SKM-1 (cell line): ENCODE data around the gene DDX1.
"Not testable (repeated sequence)": the region's sequence is repeated elsewhere in the genome, so short reads cannot be mapped to it uniquely, and the experiment has no call there.

Experiments
- DNase-seq: peaks from one replicate; lab custom pipeline; 2025; ENCODE audit not compliant: unreplicated experiment; lab: John Stamatoyannopoulos, UW

Gene DDX1

DNA sequence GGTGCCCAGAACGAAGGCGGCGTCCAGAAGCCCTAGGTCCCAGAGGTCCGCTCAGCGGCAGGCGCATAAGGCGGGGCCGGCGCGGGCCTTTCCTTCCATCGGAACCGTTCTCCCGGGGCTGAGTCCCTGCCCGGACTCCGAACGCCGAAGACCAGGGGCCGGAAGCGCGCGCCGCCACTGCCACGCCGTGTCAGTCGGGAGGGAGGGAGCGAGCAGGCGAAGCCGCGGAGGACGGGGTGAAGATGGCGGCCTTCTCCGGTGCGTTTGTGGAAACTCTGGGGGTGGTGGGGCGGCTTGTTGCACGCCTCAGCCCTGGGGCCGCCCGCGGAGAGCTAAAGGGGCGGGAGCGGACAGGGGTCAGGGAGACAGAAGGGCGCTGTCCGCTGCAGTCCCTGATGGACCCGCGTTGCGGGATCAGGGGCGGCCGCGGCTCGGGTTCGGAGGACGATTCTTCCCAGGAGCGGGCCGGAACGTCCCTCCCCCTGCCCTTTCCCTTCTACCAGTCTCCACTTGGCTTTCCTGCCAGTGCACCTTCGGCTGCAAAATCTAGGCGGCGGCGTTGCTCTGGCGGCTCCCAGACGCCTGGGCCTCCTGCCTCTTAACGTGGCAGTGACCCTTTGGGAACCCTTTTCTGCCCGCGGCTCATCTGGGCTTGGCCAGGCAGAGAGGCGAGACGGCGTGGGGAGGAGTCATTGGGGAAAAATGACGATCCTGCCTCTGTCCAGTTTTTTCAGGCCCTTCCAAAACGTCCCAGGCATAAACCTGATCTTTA is at the start of gene DDX1:
TSS of gene DDX1 (plus strand) at position 177 of the 772 bp plus-strand sequence. CDS start at position 243, 66 bp downstream.
- DNase-seq: peak; percentile 67

DNA sequence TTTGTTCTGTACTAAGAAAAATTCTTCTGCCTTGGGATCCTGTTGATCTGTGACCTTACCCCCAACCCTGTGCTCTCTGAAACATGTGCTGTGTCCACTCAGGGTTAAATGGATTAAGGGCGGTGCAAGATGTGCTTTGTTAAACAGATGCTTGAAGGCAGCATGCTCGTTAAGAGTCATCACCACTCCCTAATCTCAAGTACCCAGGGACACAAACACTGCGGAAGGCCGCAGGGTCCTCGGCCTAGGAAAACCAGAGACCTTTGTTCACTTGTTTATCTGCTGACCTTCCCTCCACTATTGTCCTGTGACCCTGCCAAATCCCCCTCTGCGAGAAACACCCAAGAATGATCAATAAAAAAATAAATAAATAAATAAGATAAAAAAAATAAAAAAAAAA is 49.4 kb upstream of the DDX1 start:
- not testable (repeated sequence) for DNase-seq

DNA sequence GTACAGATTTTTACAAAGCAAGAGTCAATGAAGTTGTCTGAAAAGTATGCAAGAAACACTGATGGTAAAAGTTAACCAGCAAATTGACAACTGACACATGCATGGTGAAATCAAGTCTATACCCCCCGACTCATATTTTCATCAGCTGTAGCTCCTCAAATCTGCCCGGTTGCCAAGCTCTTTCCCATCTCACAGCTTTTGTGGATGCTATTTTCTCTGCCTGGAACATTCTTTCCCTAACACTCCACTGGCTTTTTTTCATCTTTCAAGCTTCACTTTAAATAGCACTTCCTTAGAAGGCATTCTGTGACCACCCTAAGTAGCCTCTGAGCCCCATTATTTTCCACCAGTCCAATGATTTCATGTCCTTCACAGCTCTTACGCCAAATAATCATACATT is 48.6 kb upstream of the DDX1 start:
- no peak for DNase-seq

DNA sequence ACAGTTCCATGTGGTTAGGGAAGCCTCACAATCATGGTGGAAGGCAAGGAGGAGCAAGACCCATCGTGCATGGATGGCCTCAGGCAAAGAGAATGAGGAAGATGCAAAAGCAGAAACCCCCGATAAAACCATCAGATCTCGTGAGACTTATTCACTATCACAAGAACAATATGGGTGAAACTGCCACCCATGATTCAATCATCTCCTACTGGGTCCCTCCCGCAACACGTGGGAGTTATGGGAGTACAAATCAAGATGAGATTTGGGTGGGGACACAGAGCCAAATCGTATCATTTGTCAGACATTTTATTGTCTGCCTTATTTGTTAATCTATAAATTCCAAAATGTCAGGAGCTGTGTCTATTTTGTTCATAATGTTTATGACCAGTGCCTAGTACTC is 48.1 kb upstream of the DDX1 start:
- no peak for DNase-seq

DNA sequence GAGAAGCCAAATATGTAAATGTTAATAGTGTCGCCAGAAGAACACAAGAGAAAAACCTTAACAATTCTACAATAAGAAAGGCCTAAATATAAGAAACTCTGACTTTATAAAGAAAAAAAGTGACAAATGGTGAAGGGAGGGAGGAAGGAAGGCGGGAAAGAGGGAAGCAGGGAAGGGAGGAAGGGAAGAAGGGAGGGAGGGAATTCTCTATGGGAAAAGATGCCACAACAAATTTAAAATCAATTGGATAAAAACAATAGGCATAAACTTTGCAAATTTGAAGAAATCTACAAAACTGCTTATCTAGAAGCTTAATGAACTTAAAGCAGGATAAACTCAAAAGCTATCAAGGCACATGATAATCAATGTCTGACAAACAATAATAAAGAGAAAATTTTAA is 47.4 kb upstream of the DDX1 start:
- DNase-seq: no peak

DNA sequence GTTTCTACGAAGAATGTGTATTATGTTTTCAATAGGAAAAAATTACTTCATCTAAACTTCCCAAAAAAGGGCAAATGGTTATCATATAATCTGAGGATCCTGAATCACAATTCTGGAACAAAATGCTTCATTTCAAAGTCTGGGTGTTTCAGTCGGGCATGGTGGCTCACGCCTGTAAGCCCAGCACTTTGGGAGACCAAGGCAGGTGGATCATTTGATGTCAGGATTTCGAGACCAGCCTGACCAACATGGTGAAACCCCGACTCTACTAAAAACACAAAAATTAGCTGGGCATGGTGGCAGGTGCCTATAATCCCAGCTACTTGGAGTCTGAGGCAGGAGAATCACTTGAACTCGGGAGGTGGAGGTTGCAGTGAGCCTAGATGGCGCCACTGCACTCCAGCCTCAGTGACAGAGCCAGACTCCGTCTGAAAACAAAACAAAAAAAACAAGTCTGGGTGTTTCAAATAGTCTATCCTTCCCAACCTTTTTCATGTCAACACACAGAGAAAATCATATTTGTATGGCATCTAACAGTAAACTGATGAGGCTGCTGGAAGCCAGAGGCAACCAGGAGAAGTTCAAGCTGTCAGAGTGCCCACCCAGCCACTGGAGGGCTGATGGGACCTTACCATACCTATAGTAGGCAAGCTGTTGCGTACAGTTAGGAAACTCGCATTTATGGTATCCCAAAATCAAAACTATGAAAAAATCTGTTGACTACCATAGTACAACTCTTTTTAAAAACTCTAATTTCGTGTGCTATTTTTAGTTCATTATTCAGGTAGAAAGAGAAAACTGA is 45.2 kb upstream of the DDX1 start:
- DNase-seq: no peak

DNA sequence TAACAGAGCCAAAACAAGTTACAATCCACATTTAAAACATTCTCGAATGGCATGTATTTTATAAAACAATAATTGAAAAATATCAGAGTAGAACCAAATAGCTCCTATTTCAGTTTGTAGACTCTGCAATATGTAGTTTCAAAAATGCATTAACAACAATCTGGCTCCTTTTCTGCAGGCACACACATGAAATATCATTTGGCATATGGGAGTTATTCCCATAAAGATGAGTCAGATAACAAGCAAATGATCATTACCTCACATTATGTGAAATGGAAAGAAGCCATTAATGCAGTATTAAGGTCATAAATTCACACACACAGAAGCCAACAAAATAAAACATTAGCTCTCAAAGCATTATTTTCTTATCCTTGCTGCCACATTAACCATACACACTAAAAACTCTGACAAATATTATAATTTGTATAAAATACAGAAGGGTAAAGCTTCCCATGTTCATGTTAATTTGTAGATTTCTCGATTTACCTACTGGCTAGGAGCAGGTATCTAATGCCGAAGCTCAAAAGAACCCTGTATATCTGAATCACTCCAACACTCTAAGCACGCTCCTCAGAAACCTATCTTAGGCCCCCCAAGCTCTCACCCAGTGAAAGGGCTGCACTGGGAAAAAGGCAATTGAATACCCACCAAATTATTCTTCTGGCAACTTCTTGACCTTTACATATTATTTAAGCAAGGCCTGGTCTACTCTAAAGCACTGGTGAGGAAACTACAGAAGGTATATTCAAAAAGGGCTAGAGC is 44.4 kb upstream of the DDX1 start:
- no peak for DNase-seq

DNA sequence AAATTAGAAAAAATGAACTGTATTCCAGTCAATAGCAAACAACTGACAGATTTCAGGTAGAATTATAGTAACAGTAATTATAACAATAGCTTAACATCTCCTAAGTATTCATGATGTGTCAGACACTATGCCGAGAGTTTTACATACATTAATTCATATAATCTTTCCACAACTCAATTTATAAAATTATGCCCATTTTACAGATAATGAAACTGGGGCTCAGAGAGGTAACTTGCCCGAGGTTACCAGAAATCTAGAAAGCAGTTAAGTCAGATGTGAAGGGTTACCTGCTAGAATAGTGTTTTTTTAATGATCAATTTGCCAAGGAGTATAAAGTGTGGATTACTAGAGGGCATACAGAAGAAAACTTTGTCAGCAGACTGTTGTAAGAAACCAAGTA is 42.7 kb upstream of the DDX1 start:
- no peak for DNase-seq

DNA sequence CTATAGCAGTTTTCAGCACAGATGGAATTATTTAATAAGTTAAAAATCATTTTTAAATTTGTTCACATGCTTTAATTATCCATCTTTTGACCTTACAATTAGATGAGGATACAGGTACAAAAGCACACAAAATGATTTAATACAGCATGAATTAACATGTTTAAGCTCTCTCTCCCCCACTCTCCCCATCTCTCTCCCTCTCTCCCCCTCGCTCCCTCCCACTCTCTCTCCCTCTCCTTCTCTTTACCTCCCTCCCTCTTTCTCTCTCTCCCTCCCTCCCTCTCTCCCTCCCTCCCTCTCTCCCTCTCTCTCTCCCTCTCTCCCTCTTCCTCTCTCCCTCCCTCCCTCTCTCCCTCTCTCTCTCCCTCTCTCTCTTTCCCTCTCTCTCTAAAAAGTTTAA is 38.1 kb upstream of the DDX1 start:
- DNase-seq: no peak

DNA sequence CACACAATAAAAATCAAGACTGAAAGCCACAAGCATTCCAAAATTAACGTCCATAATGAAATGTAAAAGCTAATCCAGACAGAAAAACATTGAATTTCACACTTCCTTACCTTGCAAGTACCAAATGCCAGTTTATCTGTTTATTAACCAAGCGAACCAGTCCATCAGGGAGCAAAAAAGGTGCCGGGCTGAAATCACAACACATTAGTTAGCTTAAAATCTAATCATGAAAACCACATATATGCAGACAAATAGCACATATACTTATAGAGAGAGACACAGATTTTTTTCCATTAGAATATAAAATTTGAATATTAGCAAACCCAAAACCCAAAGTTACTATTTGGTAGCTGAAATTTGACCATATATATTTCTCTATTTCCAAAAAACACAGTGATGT is 37.7 kb upstream of the DDX1 start:
- no peak for DNase-seq

DNA sequence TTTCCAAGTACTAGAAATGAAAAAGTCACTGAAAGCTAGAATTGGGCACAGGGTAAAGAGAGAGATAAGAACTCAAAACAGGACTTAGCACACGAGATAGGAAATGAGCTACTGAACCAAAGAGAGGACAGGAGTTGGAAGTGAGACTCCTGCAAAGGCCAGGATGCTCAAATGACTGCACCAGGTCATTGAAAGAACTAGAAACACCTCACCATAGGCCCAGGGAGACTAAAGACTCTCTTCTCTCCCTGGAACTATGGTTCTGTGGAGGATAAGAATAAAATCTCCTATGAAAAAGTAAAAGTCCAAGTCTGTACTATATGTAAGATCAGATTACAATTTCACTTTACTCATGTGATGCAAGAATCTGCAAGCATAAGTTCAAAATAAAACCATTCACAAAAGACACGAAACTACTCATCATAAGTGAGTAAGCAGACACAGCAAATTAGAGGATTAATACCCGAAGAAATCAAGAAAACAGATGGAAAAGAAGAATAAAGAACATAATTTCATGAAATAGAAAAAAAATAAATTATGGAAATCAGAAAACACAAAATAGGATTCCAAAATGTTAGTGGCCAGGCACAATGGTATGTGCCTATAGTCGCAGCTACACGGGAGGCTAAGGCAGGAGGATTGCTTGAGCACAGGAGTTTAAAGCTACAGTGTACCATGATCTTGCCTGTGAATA is 37.0 kb upstream of the DDX1 start:
- DNase-seq: no peak

DNA sequence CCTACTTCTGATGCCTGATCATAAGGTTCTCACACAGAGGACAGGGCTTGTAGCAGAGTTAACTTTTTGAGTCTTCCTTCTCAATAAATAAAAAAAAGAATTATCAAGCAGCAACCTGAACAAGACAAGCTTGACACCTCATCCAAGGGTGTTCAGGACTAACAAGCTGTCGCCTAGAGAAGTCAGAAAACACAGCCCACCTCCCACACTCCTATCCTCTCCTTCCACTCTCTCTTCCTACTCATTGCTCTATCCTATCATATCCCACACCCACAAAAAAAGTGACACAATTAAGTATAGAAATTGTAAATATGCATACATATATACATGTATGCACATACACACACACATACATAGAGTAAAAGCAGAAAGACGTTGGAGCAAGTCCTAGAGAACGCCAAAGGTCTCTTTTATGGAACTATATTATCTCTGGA is 35.9 kb upstream of the DDX1 start:
- no peak for DNase-seq

DNA sequence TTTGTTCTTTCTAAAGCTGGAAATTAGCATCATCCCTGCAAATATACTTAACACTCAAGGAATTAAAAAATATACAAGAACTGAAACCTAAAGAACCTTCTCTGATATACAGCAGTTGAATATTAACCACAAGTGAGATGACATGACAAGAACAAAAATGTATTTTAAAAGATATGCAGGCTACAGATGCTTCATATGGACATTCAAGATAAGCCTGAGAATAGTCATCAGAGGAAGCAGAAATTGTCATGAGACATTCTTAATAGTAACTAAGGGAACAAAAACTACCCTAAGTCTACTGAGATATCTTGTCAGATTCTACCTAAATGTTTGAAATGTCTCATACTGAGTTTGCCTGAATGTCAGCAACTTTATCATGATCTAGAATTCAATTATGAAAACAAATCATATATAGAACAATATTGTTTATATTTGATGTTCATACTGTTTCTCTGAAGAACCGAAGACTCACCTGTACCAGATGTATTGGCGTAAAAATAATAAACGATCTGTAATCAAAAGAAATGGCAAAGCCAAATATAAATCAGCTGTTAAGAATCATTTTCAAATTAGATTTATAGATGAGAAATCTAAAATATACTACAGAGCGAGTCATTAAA is 35.2 kb upstream of the DDX1 start:
- DNase-seq: no peak

DNA sequence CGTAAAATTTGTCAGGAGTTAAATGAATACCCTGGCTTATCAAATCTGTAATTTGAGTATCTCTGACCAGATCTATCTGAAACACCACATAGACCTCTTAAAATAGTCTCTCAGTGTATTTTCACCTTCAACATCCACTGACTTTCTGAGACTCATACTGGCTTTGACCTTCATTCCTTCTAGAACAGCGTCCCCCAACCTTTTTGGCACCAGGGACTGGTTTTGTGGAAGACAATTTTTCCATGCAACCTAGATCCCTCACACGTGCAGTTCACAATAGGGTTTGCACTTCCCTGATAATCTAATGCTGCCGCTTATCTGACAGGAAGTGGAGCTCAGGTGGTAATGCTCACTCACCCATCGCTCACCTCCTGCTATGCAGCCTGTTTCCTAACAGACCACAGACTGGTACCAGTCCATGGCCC is 33.8 kb upstream of the DDX1 start:
- DNase-seq: no peak

DNA sequence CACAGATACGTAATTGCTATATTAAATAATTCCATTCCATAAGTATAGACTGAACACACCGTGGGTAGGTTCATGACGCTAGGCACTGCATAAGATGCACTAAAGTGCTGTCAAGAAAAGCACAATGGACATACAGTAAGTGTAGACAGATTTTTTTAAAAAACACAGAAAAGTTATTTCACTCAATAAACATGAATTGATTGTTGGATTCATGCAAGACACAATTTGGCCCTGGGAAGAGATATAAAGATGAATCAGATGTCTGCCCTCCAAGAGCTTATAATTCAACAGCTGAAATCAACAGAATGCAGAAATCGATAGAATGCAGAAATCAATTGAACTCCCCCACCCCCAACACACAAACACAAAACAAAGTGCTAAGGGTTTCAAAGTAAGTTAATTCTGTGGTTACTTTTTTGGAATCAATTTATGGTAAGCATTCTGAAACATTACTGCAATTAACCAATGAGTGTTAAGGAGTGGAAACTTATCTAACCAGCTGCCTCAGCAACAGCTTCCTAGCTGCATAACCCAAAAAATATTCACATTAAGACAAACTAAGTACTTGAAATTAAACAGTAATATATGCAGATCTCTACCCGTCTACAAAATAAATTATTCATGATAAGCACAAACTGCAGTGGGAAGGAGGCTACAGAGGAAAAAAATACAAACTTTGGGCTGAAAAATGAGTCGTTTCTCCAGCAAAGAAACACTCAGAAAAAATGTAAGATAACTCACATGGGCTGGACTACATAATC is 32.1 kb upstream of the DDX1 start:
- DNase-seq: no peak

DNA sequence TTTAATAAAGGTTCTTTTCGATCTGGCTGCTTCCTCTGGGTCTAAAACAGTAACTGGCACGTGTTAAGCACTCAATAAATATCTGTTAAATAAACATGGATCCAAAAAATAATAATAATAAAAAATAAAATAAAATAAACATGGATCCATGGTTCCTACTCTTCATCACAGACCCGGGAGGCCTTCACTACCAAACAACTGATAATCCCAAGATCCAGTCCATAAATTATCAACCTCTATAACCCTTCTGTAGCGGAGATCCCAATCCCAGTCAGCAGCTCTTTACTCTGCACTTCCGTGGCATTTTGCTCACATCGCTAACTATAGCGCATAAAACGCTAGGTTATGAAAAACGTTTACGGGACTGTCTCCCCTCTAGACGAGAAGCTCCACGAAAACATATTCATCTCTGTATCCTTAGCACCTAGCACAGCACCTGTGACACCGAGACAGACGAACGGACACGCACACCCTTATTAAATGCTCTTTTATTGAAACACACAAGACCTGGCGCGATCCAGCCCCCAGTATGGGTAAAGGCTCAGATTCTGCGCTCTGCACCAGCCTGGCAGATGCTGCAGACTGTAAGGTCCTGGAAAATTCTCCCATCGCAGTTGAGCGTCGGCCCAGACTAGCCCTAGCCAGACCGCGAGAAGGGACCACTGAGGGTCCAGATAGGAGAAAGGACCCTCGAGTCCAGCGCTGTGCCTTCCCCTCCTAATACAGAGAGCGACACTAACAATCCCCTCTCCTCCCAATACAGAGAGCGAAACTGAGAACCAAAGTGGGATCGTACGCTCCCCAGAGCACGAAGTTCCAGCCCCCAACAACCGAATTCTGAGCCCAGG is 31.3 kb upstream of the DDX1 start:
- DNase-seq: no peak

DNA sequence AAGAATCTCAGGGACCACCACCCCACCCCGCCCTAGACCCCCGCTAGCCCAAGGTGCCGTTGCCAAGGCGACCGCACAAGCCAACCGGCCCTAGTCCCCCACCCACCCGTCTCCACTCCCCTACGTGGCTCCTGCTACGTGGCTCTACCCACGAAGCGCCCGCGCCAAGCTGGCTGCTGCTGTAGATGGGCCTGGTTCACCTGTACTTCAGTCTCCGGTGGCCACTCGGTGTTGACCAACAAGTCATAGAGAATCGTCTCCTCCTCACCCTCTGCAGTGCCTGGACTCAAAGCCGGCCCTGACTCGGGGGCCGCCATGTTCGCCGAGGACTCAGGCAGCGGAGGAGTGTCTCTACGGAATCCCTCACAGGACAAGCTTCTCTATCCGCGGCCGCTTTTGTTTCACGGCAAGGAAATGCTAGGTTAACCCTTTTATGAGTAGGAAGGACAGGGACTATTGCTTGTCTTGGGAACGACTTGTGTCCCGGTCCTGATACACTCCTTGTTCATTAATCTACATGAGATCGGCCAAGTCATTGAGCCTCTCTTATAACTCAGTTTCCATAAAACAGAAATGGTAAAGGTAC is 30.6 kb upstream of the DDX1 start, which contains the start of gene NBAS:
TSS of gene NBAS (minus strand) at position 347 of the 586 bp plus-strand sequence. CDS start at position 317, 30 bp downstream.
- DNase-seq: peak; percentile 46

DNA sequence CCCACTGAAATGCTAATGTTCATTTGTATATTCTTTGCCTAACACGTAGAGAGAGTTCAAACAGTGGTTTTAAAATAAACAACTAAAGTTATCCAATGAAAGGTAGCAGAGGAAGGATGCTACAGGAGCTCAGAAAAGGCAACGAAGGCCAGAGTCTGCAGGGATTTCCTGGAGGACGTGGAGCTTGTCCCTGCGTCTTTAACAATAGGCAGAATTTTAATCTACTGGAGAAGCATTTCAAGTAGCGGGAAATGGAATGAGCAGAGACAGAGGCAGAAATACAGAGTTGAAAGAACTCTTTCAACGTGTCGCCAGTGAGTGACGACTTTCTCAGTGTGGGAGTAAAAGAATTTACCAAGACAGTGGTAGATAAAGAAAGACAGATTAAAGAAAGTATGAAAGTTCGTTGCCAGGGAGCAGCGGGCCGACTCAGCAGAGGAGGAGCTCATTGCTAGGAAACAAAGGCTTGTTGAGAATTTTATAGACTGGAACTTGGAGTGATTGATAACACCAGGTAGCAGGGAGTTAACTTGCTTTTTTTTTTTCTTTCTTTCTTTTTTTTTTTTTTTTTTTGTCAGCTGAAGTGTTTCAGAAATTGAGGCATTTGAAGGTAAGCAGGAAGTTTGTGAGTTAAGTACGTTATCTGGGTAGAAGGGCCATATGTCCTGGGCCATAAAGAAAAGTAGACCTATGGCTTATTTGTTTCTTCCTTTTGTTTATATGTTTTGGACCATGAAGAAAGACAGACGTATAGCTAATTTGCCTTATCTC is 29.9 kb upstream of the DDX1 start:
- DNase-seq: no peak
